H9 (cell line): Measurements from ENCODE around the gene NINJ1. TPM values are rescaled to one million over a fixed set of nuclear protein-coding genes. Genes with fewer than 3 reads are reported as not detected.

ENCODE experiments used
- DNase-seq: peaks from one replicate; pipeline ENCODE4 v3.0.0-alpha.2; 2017
- H2AFZ ChIP-seq: one replicate; pipeline ENCODE4 v1.6.1; 2013; ENCODE audit warnings: mild to moderate bottlenecking, low read length, control low read depth, moderate library complexity
- H2AK5ac ChIP-seq: 2 replicates; pipeline ENCODE4 v1.6.1; 2013; ENCODE audit warnings: low read length, control low read depth, mixed read lengths; ENCODE audit not compliant: insufficient read length
- H2BK120ac ChIP-seq: one replicate; pipeline ENCODE4 v1.6.1; 2013; ENCODE audit warnings: low read depth, mild to moderate bottlenecking, low read length, control low read depth, inconsistent platforms; ENCODE audit not compliant: poor library complexity, severe bottlenecking
- H2BK12ac ChIP-seq: 2 replicates; pipeline ENCODE4 v1.6.1; 2013; ENCODE audit warnings: low read length, control low read depth, mixed read lengths, low read depth; ENCODE audit not compliant: insufficient read length
- H2BK15ac ChIP-seq: 2 replicates; pipeline ENCODE4 v1.6.1; 2013; ENCODE audit warnings: low read depth, low read length, control low read depth
- H2BK20ac ChIP-seq: one replicate; pipeline ENCODE4 v1.6.1; 2013; ENCODE audit warnings: low read depth, mild to moderate bottlenecking, low read length, control low read depth, inconsistent platforms; ENCODE audit not compliant: poor library complexity, severe bottlenecking
- H2BK5ac ChIP-seq: 2 replicates; pipeline ENCODE4 v1.6.1; 2013; ENCODE audit warnings: low read length, control low read depth, mixed read lengths; ENCODE audit not compliant: insufficient read length
- H3K14ac ChIP-seq: 2 replicates; pipeline ENCODE4 v1.6.1; 2013; ENCODE audit warnings: low read length, control low read depth; ENCODE audit not compliant: insufficient read depth
- H3K18ac ChIP-seq: 2 replicates; pipeline ENCODE4 v1.6.1; 2013; ENCODE audit warnings: low read depth, mild to moderate bottlenecking, mixed read lengths, low read length, control low read depth; ENCODE audit not compliant: insufficient read length
- H3K23ac ChIP-seq: 2 replicates; pipeline ENCODE4 v1.6.1; 2013; ENCODE audit warnings: low read length, control low read depth, mixed read lengths, low read depth; ENCODE audit not compliant: insufficient read length
- H3K23me2 ChIP-seq: 2 replicates; pipeline ENCODE4 v1.6.1; 2013; ENCODE audit warnings: low read depth, mild to moderate bottlenecking, mixed read lengths, low read length, control low read depth; ENCODE audit not compliant: insufficient read length, poor library complexity, severe bottlenecking
- H3K27ac ChIP-seq: 2 replicates; pipeline ENCODE4 v1.5.1; 2013; ENCODE audit warnings: low read length, control low read depth, mixed read lengths, low read depth; ENCODE audit not compliant: insufficient read length
- H3K27me3 ChIP-seq: 2 replicates; pipeline ENCODE4 v1.6.1; 2013; ENCODE audit warnings: low read length, control low read depth, inconsistent platforms; ENCODE audit not compliant: insufficient read depth
- H3K4ac ChIP-seq: 2 replicates; pipeline ENCODE4 v1.6.1; 2013; ENCODE audit warnings: low read depth, mild to moderate bottlenecking, control low read depth, inconsistent platforms, low read length, moderate library complexity
- H3K4me1 ChIP-seq: 2 replicates; pipeline ENCODE4 v1.6.1; 2013; ENCODE audit warnings: low read length, control low read depth, inconsistent platforms; ENCODE audit not compliant: insufficient read depth
- H3K4me2 ChIP-seq: 2 replicates; pipeline ENCODE4 v1.6.1; 2013; ENCODE audit warnings: low read length, control low read depth, mixed read lengths; ENCODE audit not compliant: insufficient read length, insufficient read depth
- H3K56ac ChIP-seq: 2 replicates; pipeline ENCODE4 v1.6.1; 2013; ENCODE audit warnings: low read depth, mild to moderate bottlenecking, mixed read lengths, low read length, control low read depth; ENCODE audit not compliant: insufficient read length
- H3K79me1 ChIP-seq: 2 replicates; pipeline ENCODE4 v1.6.1; 2013; ENCODE audit warnings: low read depth, mild to moderate bottlenecking, moderate library complexity, low read length, control low read depth, inconsistent platforms; ENCODE audit not compliant: insufficient read depth, poor library complexity, severe bottlenecking
- H3K79me2 ChIP-seq: 2 replicates; pipeline ENCODE4 v1.6.1; 2013; ENCODE audit warnings: low read length, control low read depth, inconsistent platforms; ENCODE audit not compliant: insufficient read depth
- H3K9ac ChIP-seq: 2 replicates; pipeline ENCODE4 v1.6.1; 2013; ENCODE audit warnings: low read length, control low read depth, mixed read lengths; ENCODE audit not compliant: insufficient read length; ENCODE audit errors: extremely low read depth
- H3K9me3 ChIP-seq: one replicate; pipeline ENCODE4 v1.6.1; 2013; ENCODE audit warnings: low read depth, low read length, inconsistent platforms; ENCODE audit not compliant: control insufficient read depth
- H3T11ph ChIP-seq: one replicate; pipeline ENCODE4 v1.6.1; 2013; ENCODE audit warnings: mild to moderate bottlenecking, low read length, control low read depth, inconsistent platforms
- H4K20me1 ChIP-seq: one replicate; pipeline ENCODE4 v1.6.1; 2013; ENCODE audit not compliant: control insufficient read depth, insufficient read length, insufficient read depth
- H4K5ac ChIP-seq: 2 replicates; pipeline ENCODE4 v1.6.1; 2013; ENCODE audit warnings: low read depth, mild to moderate bottlenecking, mixed read lengths, low read length, control low read depth; ENCODE audit not compliant: insufficient read length
- H4K8ac ChIP-seq: replicated peaks from 2 replicates; pipeline ENCODE4 v1.6.1; 2013; ENCODE audit warnings: low read length, control low read depth, mixed read lengths, low read depth; ENCODE audit not compliant: insufficient read length
- H4K91ac ChIP-seq: 2 replicates; pipeline ENCODE4 v1.6.1; 2013; ENCODE audit warnings: low read depth, mild to moderate bottlenecking, moderate library complexity, mixed read lengths, low read length, control low read depth; ENCODE audit not compliant: insufficient read length
- H3K27ac Mint-ChIP-seq, 3 experiments: 2 replicates in 2 of 3; 3 replicates in 1 of 3; pipeline ENCODE4 v1.8.0; 2020 to 2021; ENCODE audit warnings: mixed read lengths in 3 of 3, mild to moderate bottlenecking in 1 of 3, moderate library complexity in 1 of 3
- H3K27me3 Mint-ChIP-seq: 2 replicates; pipeline ENCODE4 v1.8.0; 2021; ENCODE audit warnings: low read depth, mild to moderate bottlenecking, moderate library complexity, mixed read lengths
- H3K36me3 Mint-ChIP-seq, 3 experiments: 2 replicates in 2 of 3; 3 replicates in 1 of 3; pipeline ENCODE4 v1.8.0; 2020 to 2021; ENCODE audit warnings: low read depth in 3 of 3, mixed read lengths in 3 of 3; ENCODE audit not compliant: insufficient read depth in 1 of 3
- H3K4me1 Mint-ChIP-seq, 2 experiments: 2 replicates each; pipeline ENCODE4 v1.8.0; 2020; ENCODE audit warnings: mixed read lengths in 2 of 2
- H3K4me3 Mint-ChIP-seq, 2 experiments: 2 replicates in 1 of 2; 3 replicates in 1 of 2; pipeline ENCODE4 v1.8.0; 2020 to 2021; ENCODE audit warnings: mild to moderate bottlenecking in 2 of 2, mixed read lengths in 2 of 2, moderate library complexity in 1 of 2
- H3K9me3 Mint-ChIP-seq, 2 experiments: 2 replicates in 1 of 2; 3 replicates in 1 of 2; pipeline ENCODE4 v1.8.0; 2020; ENCODE audit warnings: mild to moderate bottlenecking in 2 of 2, mixed read lengths in 2 of 2, moderate library complexity in 1 of 2
- CTCF ChIP-seq: fragments of 200-600 bp; sonication (generic); conservative IDR thresholded peaks from 3 replicates; pipeline ENCODE4 v1.8.0; 2021; ENCODE audit warnings: antibody characterized with exemption, mild to moderate bottlenecking
- WGBS: extraction: QIAGEN DNeasy Blood & Tissue Kit; methylation state at CpG from one replicate; pipeline ENCODE4 v1.1.7; 2013; ENCODE audit warnings: missing lambda C conversion rate, low lambda C conversion rate, mixed read lengths; ENCODE audit not compliant: insufficient read length; ENCODE audit errors: extremely low coverage; 5-methylcytosine and 5-hydroxymethylcytosine counted together
- total RNA-seq: library from RNA; stranded (reverse); gene quantifications from 2 replicates; pipeline ENCODE4 v1.2.1, GENCODE V29; 2021

The NINJ1 gene
- total RNA-seq, 1 experiment from 2014 or later = 28.9 TPM

- Mint-ChIP-seq H3K27ac (peak overlapping the region; percentile 21 to 91 (median 90); a peak in 4 of 7 replicates), H3K4me1 (peaks cover 13 to 15% of the 10 kb centered on the region in 2 experiments), H3K27me3 (peaks cover 2% of the 10 kb centered on the region), H3K9me3 (no peaks in the 10 kb centered on the region; a peak in 1 of 5 replicates), H3K4me3 (peak overlapping the region; percentile 54 to 75), H3K36me3 (peaks cover 0 to 2% (median 0%) of the 10 kb centered on the region in 3 experiments; a peak in 1 of 7 replicates)
- Histone ChIP-seq H3T11ph (no peak overlapping the region), H3K27ac (peak overlapping the region; percentile 37), H3K18ac (peak overlapping the region; percentile 18), H3K4ac (no peak overlapping the region), H2BK15ac (no peak overlapping the region), H3K4me2 (peak overlapping the region; percentile 20), H2BK12ac (no peak overlapping the region), H3K79me1 (no peaks in the 10 kb centered on the region), H3K9ac (peak overlapping the region; percentile 39), H2AFZ (no peak overlapping the region), H3K27me3 (no peaks in the 10 kb centered on the region), H3K9me3 (no peaks in the 10 kb centered on the region), H2BK20ac (no peak overlapping the region), H2BK5ac (no peak overlapping the region), H3K23ac (no peak overlapping the region), H2BK120ac (no peak overlapping the region), H3K56ac (no peak overlapping the region), H4K8ac (no peak overlapping the region), H3K14ac (peak overlapping the region; percentile 70), H4K91ac (no peak overlapping the region), H3K4me1 (no peaks in the 10 kb centered on the region; the same call in 1 of the 2 replicates), H4K5ac (peak overlapping the region; percentile 2), H4K20me1 (peaks cover 3% of the 10 kb centered on the region), H3K23me2 (peaks cover 9% of the 10 kb centered on the region), H3K79me2 (no peaks in the 10 kb centered on the region), H2AK5ac (no peak overlapping the region)
- no peak for TF ChIP-seq CTCF
- no CpG with 5 or more reads among the region's 95 CpGs for WGBS
- DNase-seq = peak; percentile 100
Observed at GRCh38 chr9:93095205-93096130, 38.6 kb downstream of the NINJ1 start.
